ENCODE measurements around the gene WDR43. TPM values are rescaled to one million over a fixed set of nuclear protein-coding genes. Genes with fewer than 3 reads are reported as not detected.
A peak's percentile ranks its signal among the peaks of the same experiment; 100 is the strongest.

Gene WDR43
- polyA plus RNA-seq, 1 donor (not counting 4 experiments of a cell fraction or from before 2014, with no cell fraction given) = 125 TPM

DNA sequence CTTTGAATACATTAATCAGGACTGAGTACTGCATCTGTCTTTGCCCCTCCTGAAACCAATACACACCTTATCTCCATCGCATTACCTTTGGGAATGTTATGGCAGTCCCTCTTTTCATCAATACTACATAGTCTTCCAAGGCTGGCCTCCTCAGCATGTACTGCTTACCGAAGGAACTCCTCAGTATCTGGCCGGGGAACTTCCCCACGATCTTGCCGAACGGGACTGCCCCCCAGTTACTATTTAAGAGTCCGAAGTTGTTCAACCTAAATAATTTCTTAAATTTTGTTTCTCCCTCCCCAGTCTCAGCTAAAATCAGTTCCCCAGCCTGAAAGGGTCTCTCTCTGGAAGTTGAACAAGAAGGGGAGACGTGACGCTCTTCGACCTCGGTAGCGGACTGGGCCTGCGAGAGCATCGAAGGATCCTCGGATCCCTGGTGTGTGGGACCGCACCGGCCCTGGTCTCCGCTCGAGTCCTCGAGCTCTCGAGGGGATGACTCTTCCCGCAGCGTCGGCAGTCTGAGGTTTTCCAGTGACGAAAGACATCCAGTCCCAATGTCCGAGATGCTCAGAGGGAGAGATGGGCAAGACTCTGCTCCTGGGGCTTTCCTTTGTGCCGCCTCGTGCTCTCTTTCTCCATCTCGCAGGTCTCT lies 24.8 kb upstream of the WDR43 start:
- no peak for FAIRE-seq
- TF ChIP-seq, protein P1, sequence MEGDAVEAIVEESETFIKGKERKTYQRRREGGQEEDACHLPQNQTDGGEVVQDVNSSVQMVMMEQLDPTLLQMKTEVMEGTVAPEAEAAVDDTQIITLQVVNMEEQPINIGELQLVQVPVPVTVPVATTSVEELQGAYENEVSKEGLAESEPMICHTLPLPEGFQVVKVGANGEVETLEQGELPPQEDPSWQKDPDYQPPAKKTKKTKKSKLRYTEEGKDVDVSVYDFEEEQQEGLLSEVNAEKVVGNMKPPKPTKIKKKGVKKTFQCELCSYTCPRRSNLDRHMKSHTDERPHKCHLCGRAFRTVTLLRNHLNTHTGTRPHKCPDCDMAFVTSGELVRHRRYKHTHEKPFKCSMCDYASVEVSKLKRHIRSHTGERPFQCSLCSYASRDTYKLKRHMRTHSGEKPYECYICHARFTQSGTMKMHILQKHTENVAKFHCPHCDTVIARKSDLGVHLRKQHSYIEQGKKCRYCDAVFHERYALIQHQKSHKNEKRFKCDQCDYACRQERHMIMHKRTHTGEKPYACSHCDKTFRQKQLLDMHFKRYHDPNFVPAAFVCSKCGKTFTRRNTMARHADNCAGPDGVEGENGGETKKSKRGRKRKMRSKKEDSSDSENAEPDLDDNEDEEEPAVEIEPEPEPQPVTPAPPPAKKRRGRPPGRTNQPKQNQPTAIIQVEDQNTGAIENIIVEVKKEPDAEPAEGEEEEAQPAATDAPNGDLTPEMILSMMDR (optimal IDR thresholded peaks at IDR 0.05 in 1 of 3, IDR thresholded peaks at IDR 0.05 in 1 of 3, conservative IDR thresholded peaks at IDR 0.05 in 1 of 3; ENCODE audit: extremely low read depth in 1 of 3, insufficient read depth in 2 of 3, low read length in 3 of 3) = no peak
- TF ChIP-seq EZH2 (IDR thresholded peaks at IDR 0.05; ENCODE audit: low read length) = no peak
- no peaks in the 10 kb centered on the region for H4K20me1 ChIP-seq (ENCODE audit: control insufficient read depth, extremely low read depth, insufficient read depth, low read length)
- dilution Hi-C loops (cut with MboI; ENCODE audit: extremely low pct_ligation_motif_present, low sequenced_read_pairs) = no loop called here
- H2AFZ ChIP-seq (ENCODE audit: control insufficient read depth, low read length) = peak overlapping the region; percentile 99
- no peaks in the 10 kb centered on the region for H3K9me3 ChIP-seq (ENCODE audit: control insufficient read depth, low read depth, low read length)
- no peaks in the 10 kb centered on the region for H3K36me3 ChIP-seq (ENCODE audit: control insufficient read depth in 2 of 2, extremely low read depth in 1 of 2, insufficient read depth in 2 of 2, low read length in 2 of 2)
- H3K79me2 ChIP-seq (ENCODE audit: control insufficient read depth, insufficient read depth, low read length) = peaks cover 42% of the 10 kb centered on the region
- H3K4me3 ChIP-seq (ENCODE audit: control insufficient read depth in 2 of 3, extremely low read depth in 1 of 3, insufficient read depth in 2 of 3, low read depth in 1 of 3, low read length in 3 of 3) = peak overlapping the region; percentile 70 to 100 (median 99)
- peak overlapping the region; percentile 95 for H3K9ac ChIP-seq (ENCODE audit: control insufficient read depth, extremely low read depth, insufficient read depth, low read length)
- peak; percentile 0 for DNase-seq (ENCODE audit: low read depth, low spot score)
- H3K27ac ChIP-seq (ENCODE audit: control insufficient read depth, insufficient read depth, low read length) = peak overlapping the region; percentile 91
- H3K27me3 ChIP-seq (ENCODE audit: control insufficient read depth, extremely low read depth, insufficient read depth, low read length) = no peaks in the 10 kb centered on the region
- peak overlapping the region; percentile 96 for H3K4me2 ChIP-seq (ENCODE audit: control insufficient read depth, extremely low read depth, insufficient read depth, low read depth, low read length)
- peaks cover 20% of the 10 kb centered on the region for H3K4me1 ChIP-seq (ENCODE audit: control insufficient read depth, extremely low read depth, insufficient read depth, low read length)
- no peaks in the 10 kb centered on the region for H3K9me1 ChIP-seq (ENCODE audit: control insufficient read depth, extremely low read depth, insufficient read depth, low read length)

DNA sequence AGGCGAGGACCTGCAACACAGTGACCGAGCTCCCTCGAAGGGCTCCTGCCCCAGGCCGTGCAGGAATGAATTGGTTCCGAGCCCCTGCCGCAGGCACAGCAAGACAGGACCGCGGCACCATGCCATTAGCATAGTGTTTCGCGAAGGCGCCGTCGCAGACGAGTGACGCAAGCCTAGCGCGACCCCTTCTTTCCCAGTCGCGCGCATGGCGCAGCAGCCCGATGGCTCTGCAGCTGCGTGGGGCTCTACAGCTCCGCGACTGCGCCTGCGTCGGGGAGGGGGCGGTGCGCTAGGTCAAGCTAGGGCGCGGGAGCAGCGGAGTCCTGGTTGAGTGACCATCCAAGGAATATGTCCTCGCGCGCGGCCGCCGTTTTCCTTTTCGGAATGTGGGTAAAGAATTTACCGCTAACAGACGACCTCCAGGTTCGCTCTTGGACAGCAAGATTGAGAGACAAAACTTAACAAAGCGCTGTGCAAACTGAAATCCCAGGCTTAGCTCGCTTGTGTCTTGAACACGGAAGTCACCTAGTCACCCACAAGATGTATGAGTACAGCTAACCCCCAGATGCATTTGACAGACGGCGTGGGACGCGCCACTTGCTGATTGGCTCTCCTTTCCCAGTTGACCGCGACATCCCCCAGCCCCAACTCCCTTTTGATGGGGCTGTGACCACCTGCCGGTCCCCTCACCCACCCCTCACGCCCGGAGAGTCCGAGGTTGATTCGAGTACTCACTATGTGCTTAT lies 24.1 kb upstream of the WDR43 start, which contains the start of gene TRMT61B:
Gene TRMT61B (minus strand): TSS at position 164 of the 746 bp plus-strand sequence. CDS start 32 bp downstream, at position 132.
- dilution Hi-C loops (cut with MboI; ENCODE audit: extremely low pct_ligation_motif_present, low sequenced_read_pairs) = no loop called here
- H3K4me1 ChIP-seq (ENCODE audit: control insufficient read depth, extremely low read depth, insufficient read depth, low read length) = peaks cover 20% of the 10 kb centered on the region
- TF ChIP-seq, protein P1 (optimal IDR thresholded peaks at IDR 0.05 in 1 of 3, IDR thresholded peaks at IDR 0.05 in 1 of 3, conservative IDR thresholded peaks at IDR 0.05 in 1 of 3; ENCODE audit: extremely low read depth in 1 of 3, insufficient read depth in 2 of 3, low read length in 3 of 3) = no peak
- TF ChIP-seq EZH2 (IDR thresholded peaks at IDR 0.05; ENCODE audit: low read length) = no peak
- no peaks in the 10 kb centered on the region for H4K20me1 ChIP-seq (ENCODE audit: control insufficient read depth, extremely low read depth, insufficient read depth, low read length)
- no peaks in the 10 kb centered on the region for H3K27me3 ChIP-seq (ENCODE audit: control insufficient read depth, extremely low read depth, insufficient read depth, low read length)
- H3K9me1 ChIP-seq (ENCODE audit: control insufficient read depth, extremely low read depth, insufficient read depth, low read length) = no peaks in the 10 kb centered on the region
- peak within 1 kb of the TSS; percentile 95 for H3K9ac ChIP-seq (ENCODE audit: control insufficient read depth, extremely low read depth, insufficient read depth, low read length)
- H3K36me3 ChIP-seq (ENCODE audit: control insufficient read depth in 2 of 2, extremely low read depth in 1 of 2, insufficient read depth in 2 of 2, low read length in 2 of 2) = no peaks in the 10 kb centered on the region
- peak within 1 kb of the TSS; percentile 91 for H3K27ac ChIP-seq (ENCODE audit: control insufficient read depth, insufficient read depth, low read length)
- FAIRE-seq = no peak
- H2AFZ ChIP-seq (ENCODE audit: control insufficient read depth, low read length) = peak within 1 kb of the TSS; percentile 99
- H3K4me2 ChIP-seq (ENCODE audit: control insufficient read depth, extremely low read depth, insufficient read depth, low read depth, low read length) = peak within 1 kb of the TSS; percentile 96
- peaks cover 38% of the 10 kb centered on the region for H3K79me2 ChIP-seq (ENCODE audit: control insufficient read depth, insufficient read depth, low read length)
- H3K4me3 ChIP-seq (ENCODE audit: control insufficient read depth in 2 of 3, extremely low read depth in 1 of 3, insufficient read depth in 2 of 3, low read depth in 1 of 3, low read length in 3 of 3) = peak within 1 kb of the TSS; percentile 70 to 100 (median 99)
- H3K9me3 ChIP-seq (ENCODE audit: control insufficient read depth, low read depth, low read length) = no peaks in the 10 kb centered on the region
- DNase-seq (ENCODE audit: low read depth, low spot score) = peak; percentile 50
